Bronchial epithelial cell (primary cell): ENCODE results near the gene KRT80. TPM values are rescaled to one million over a fixed set of nuclear protein-coding genes. Genes with fewer than 3 reads are reported as not detected.

Source experiments
- DNase-seq: peaks from one replicate; pipeline ENCODE4 v3.0.0-alpha.2; 2010; ENCODE audit warnings: low read depth
- FAIRE-seq: peaks from 2 replicates; lab custom pipeline; 2011; peaks lifted over from hg19 to GRCh38; lab: Jason Lieb, UNC
- H3K27me3 ChIP-seq: 2 replicates; pipeline ENCODE4 v1.5.1; 2011; ENCODE audit warnings: low read length; ENCODE audit not compliant: control insufficient read depth, insufficient read depth
- H3K36me3 ChIP-seq: 2 replicates; pipeline ENCODE4 v1.5.1; 2011; ENCODE audit warnings: low read length; ENCODE audit not compliant: control insufficient read depth, insufficient read depth
- H3K4me3 ChIP-seq: 2 replicates; pipeline ENCODE4 v1.5.1; 2011; ENCODE audit warnings: mild to moderate bottlenecking, low read depth, low read length, control low read depth
- CTCF ChIP-seq: IDR thresholded peaks from 2 replicates; pipeline ENCODE4 v1.5.1; 2011; ENCODE audit warnings: mild to moderate bottlenecking, moderate library complexity, low read length, control low read depth, inconsistent platforms; ENCODE audit not compliant: insufficient read depth, severe bottlenecking
- total RNA-seq: library from RNA; depleted of rRNA; stranded (reverse); fragments of >200 nt; gene quantifications from 2 replicates; pipeline ENCODE4 v1.2.1, GENCODE V29; 2014

KRT80 gene
- total RNA-seq, 1 donor from 2014 or later: 14.7 TPM

DNA sequence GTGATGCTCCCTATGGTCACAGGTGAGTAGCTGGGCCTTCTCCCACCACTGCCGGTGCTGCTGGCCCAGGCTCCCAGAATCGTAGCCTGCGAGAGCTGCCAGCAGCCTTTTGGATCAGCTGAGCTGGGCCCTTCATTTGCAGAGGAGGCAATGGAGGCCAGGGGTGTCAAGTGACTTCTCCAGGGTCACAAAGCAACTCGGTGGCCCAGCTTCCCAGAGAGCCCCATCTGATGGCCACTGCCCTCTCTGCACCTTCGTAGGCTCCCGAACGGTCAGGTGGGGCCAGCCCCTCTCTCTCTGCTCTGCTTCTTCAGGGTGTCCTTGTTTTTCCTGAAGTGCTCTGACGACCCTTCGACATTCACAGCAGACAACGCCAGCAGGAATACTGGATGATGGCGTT, 4.6 kb downstream of the KRT80 start:
- H3K4me3 ChIP-seq: no peak overlapping the region
- FAIRE-seq: no peak
- no peaks in the 10 kb centered on the region for H3K27me3 ChIP-seq
- no peaks in the 10 kb centered on the region for H3K36me3 ChIP-seq
- no peak for DNase-seq
- no peak for TF ChIP-seq CTCF

GRCh38 chr12:52186118-52186840, 5.5 kb downstream of the KRT80 start:
- FAIRE-seq: no peak
- TF ChIP-seq CTCF: no peak
- peak; percentile 82 for DNase-seq
- no peaks in the 10 kb centered on the region for H3K36me3 ChIP-seq
- no peaks in the 10 kb centered on the region for H3K27me3 ChIP-seq
- H3K4me3 ChIP-seq: no peak overlapping the region

- Histone ChIP-seq H3K36me3 (no peaks in the 10 kb centered on the region), H3K27me3 (no peaks in the 10 kb centered on the region), H3K4me3 (no peak overlapping the region)
- no peak for TF ChIP-seq CTCF
- FAIRE-seq: no peak
- no peak for DNase-seq
These were observed 6.3 kb downstream of the KRT80 start for GRCh38 chr12:52185400-52185967.

DNA sequence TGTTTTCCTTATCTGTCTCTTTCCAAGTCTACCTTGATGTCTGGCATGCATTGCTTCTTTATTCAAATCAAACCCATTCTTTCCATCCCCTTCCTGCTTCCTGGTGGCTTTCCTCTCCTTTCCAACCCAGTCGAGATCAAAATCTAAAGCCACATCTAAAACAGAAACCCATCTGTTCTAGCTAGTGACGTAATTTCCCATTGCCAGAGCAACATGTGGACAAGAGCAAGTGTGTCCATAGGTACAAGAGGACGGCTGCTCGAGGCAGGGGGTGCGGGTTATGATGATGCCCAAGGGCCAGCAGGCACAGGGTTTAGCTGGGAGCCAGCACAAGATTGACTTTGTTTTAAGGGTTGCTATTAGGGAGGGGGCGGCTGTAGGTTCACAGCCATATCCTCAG, 7.0 kb downstream of the KRT80 start:
- no peak for DNase-seq
- Histone ChIP-seq H3K27me3 (no peaks in the 10 kb centered on the region), H3K4me3 (no peak overlapping the region), H3K36me3 (no peaks in the 10 kb centered on the region)
- no peak for TF ChIP-seq CTCF
- no peak for FAIRE-seq

DNA sequence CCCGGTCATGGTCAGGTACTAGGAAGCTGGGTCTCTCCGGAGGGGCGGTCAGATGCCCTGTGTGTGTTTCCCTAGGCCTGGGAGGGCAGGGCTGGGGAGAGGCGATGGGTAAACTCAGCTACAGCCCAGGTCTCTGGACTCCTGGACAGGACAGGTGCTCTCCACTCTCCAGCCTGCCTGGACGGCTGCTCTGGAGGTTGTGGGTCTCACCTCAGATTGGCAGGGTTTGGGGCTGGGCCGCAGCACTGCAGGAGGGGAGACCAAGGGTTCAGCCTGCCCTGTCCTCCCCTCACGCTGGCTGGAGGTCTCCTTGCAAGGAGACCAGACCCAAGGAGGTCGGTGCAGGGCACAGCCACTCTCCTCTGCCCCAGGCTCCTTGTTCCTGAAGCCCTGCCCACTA, 7.8 kb downstream of the KRT80 start:
- DNase-seq (no peak), FAIRE-seq (peak; percentile 28)
- H3K27me3 ChIP-seq: no peaks in the 10 kb centered on the region
- no peak for TF ChIP-seq CTCF
- H3K36me3 ChIP-seq: no peaks in the 10 kb centered on the region
- H3K4me3 ChIP-seq: no peak overlapping the region
